Vagina (tissue), 2 donors: ENCODE results near the gene PCCB.

Source experiments
- CTCF ChIP-seq, 3 experiments: fragments of 450-650 bp in 2 of 3; fragments of 200-600 bp in 1 of 3; sonication (generic) in 1 of 3; IDR thresholded peaks; one replicate each; pipeline ENCODE4 v1.5.1; 2017 to 2019; ENCODE audit warnings: antibody characterized with exemption in 3 of 3, mild to moderate bottlenecking in 2 of 3, moderate library complexity in 2 of 3
- POLR2AphosphoS5 ChIP-seq, 2 donors: sonication (generic); formaldehyde crosslinking; IDR thresholded peaks; one replicate each; pipeline ENCODE4 v1.9.0; 2017; ENCODE audit warnings: antibody characterized with exemption in 2 of 2, mild to moderate bottlenecking in 2 of 2, low read depth in 1 of 2; ENCODE audit not compliant: insufficient read depth in 1 of 2

- TF ChIP-seq CTCF (IDR thresholded peaks at IDR 0.05) (no peak), POLR2AphosphoS5 (IDR thresholded peaks at IDR 0.05; ENCODE audit: insufficient read depth in 1 of 2, low read depth in 1 of 2) (no peak)
Measured at GRCh38 chr3:136239094-136239493, 11.0 kb upstream of the PCCB start.
